ENCODE data around the gene NSMCE4A. TPM values are rescaled to one million over a fixed set of nuclear protein-coding genes. Genes with fewer than 3 reads are reported as not detected.
A peak's percentile ranks its signal among the peaks of the same experiment; 100 is the strongest.

Gene NSMCE4A
- total RNA-seq, 3 donors from 2014 or later (not counting 1 experiment from before 2014, with no cell fraction given) = 47.8 to 60.3 (median 47.9) TPM

DNA sequence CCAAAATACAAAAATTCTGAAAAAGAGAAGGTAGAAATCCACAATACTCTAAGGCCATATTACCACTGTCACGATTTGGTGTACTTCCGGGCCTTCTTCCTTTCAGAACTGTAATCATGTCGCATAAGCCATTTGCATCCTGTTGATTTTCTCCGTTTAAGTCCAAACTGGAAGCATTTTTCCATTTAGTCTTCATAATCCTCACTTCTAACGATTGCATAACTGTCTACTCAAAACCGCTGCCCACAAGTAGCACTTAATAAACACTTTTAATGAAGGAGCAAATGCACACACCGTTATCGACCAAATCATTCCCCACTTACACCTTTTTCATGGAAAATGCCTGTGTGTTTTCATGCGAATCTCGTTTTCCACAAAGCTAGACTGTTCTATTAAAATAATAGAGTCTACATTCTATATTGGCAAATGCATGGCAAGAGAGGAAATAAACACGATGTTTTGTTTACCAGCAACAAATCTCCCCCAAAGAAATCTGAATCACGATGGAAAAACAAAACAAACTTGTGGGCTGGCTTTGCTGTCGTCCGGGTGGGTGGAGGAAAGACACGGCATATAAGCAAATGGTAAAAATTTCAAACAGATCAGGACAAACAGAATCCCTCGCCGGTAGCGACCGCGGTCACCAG lies 48.2 kb downstream of the NSMCE4A start:
- peak overlapping the region; percentile 98 for H3K27ac ChIP-seq (ENCODE audit: low read length)
- 2% methylated on average over 17 of the region's 20 CpGs for WGBS (ENCODE audit: insufficient coverage)
- H3K4me1 ChIP-seq (ENCODE audit: control insufficient read depth, insufficient read depth, low read length) = peaks cover 6% of the 10 kb centered on the region
- TF ChIP-seq, protein P1, sequence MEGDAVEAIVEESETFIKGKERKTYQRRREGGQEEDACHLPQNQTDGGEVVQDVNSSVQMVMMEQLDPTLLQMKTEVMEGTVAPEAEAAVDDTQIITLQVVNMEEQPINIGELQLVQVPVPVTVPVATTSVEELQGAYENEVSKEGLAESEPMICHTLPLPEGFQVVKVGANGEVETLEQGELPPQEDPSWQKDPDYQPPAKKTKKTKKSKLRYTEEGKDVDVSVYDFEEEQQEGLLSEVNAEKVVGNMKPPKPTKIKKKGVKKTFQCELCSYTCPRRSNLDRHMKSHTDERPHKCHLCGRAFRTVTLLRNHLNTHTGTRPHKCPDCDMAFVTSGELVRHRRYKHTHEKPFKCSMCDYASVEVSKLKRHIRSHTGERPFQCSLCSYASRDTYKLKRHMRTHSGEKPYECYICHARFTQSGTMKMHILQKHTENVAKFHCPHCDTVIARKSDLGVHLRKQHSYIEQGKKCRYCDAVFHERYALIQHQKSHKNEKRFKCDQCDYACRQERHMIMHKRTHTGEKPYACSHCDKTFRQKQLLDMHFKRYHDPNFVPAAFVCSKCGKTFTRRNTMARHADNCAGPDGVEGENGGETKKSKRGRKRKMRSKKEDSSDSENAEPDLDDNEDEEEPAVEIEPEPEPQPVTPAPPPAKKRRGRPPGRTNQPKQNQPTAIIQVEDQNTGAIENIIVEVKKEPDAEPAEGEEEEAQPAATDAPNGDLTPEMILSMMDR (IDR thresholded peaks at IDR 0.05) = no peak
- H3K4me3 ChIP-seq (ENCODE audit: low read length) = peak overlapping the region; percentile 79
- Mint-ChIP-seq H3K27me3 (ENCODE audit: low read depth in 2 of 2) (no peaks in the 10 kb centered on the region), H3K9me3 (no peaks in the 10 kb centered on the region), H3K4me3 (peak overlapping the region; percentile 95), H3K36me3 (no peaks in the 10 kb centered on the region), H3K27ac (peak overlapping the region; percentile 87 to 92), H3K4me1 (peaks cover 35 to 40% of the 10 kb centered on the region in 2 donors)
- H3K36me3 ChIP-seq (ENCODE audit: control insufficient read depth, insufficient read depth, low read length) = peaks cover 3% of the 10 kb centered on the region
- intact Hi-C loops (cut with micrococcal nuclease) = loop anchor here (5.0 kb wide), 1 partner anchor 1074 kb away; the partner anchor contains the start of gene WDR11
- H3K9me3 ChIP-seq (ENCODE audit: control insufficient read depth, insufficient read depth, low read length) = no peaks in the 10 kb centered on the region
- DNase-seq = peak in 1 of 2 donors; percentile 29
- no peak for ATAC-seq
- no peaks in the 10 kb centered on the region for H3K27me3 ChIP-seq (ENCODE audit: control insufficient read depth, insufficient read depth, low read length)

DNA sequence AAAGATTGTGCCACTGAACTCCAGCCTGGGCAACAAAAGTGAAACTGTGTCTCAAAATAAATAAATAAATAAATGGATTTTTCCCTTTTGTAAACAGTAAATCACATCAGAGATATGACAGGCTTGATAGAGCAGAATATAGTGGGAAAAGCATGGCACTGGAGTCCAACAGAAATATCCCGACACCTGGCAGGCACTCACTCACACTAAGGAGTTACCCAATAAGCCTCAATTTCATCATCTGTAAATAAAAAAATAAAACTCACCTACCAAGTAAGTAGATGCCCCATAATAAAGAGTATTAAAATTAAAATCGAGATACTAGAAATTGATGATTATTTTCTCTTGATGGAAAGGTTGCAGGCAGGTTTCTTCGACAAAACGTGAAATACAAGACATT lies 48.9 kb downstream of the NSMCE4A start:
- Mint-ChIP-seq H3K27ac (peak overlapping the region in 1 of 2 donors; percentile 92), H3K36me3 (no peaks in the 10 kb centered on the region), H3K4me1 (peaks cover 35 to 40% of the 10 kb centered on the region in 2 donors), H3K9me3 (no peaks in the 10 kb centered on the region), H3K27me3 (ENCODE audit: low read depth in 2 of 2) (no peaks in the 10 kb centered on the region), H3K4me3 (peak overlapping the region; percentile 95)
- Histone ChIP-seq H3K27ac (ENCODE audit: low read length) (no peak overlapping the region), H3K4me1 (ENCODE audit: control insufficient read depth, insufficient read depth, low read length) (peaks cover 6% of the 10 kb centered on the region), H3K36me3 (ENCODE audit: control insufficient read depth, insufficient read depth, low read length) (peaks cover 5% of the 10 kb centered on the region), H3K27me3 (ENCODE audit: control insufficient read depth, insufficient read depth, low read length) (no peaks in the 10 kb centered on the region), H3K9me3 (ENCODE audit: control insufficient read depth, insufficient read depth, low read length) (no peaks in the 10 kb centered on the region), H3K4me3 (ENCODE audit: low read length) (no peak overlapping the region)
- TF ChIP-seq, protein P1 (IDR thresholded peaks at IDR 0.05) = no peak
- intact Hi-C loops (cut with micrococcal nuclease) = loop anchor here (5.0 kb wide), 1 partner anchor 1074 kb away; the partner anchor contains the start of gene WDR11
- DNase-seq (no peak), ATAC-seq (no peak)
- WGBS (ENCODE audit: insufficient coverage) = 100% methylated on average over 3 of the region's 4 CpGs

DNA sequence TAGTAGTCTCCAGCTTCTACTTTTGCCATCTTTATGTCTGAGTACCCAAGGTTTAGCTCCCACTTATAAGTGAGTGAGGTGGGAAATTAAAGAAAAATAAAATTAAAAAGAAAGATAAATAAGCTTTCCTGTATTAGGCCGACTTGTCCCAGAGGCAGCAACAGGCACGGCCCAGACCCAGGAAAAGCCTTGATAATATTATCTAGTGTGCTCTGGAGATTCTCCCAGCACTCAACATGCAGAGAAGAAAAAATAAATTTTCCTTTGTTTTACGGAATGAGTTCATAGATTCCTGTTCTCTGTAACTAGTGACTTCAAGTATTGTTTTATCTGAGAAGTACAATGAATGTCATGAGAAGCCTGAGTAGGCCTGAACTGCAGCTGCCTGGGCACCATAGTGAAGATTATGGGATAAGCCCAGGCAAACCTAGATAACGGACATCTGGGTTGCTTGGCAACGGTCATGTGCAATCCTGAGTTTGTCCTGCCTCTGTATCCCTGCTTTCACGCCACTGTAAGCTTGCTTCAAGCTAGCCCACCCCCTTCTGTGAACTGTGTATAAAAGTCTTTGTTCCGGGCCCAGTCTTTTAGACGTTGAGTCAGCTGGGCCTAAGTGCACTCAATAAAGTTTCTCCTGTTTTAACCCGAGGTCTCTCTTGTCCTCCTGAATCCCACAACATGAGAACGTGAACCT lies 53.6 kb downstream of the NSMCE4A start:
- Histone ChIP-seq H3K36me3 (ENCODE audit: control insufficient read depth, insufficient read depth, low read length) (peaks cover 12% of the 10 kb centered on the region), H3K4me1 (ENCODE audit: control insufficient read depth, insufficient read depth, low read length) (no peaks in the 10 kb centered on the region), H3K27ac (ENCODE audit: low read length) (no peak overlapping the region), H3K27me3 (ENCODE audit: control insufficient read depth, insufficient read depth, low read length) (no peaks in the 10 kb centered on the region), H3K9me3 (ENCODE audit: control insufficient read depth, insufficient read depth, low read length) (no peaks in the 10 kb centered on the region), H3K4me3 (ENCODE audit: low read length) (no peak overlapping the region)
- DNase-seq (no peak), ATAC-seq (no peak)
- TF ChIP-seq, protein P1 (IDR thresholded peaks at IDR 0.05) = no peak
- intact Hi-C loops (cut with micrococcal nuclease) = no loop called here
- Mint-ChIP-seq H3K4me1 (peaks cover 18 to 19% of the 10 kb centered on the region in 2 donors), H3K4me3 (no peak overlapping the region), H3K36me3 (no peaks in the 10 kb centered on the region), H3K27me3 (ENCODE audit: low read depth in 2 of 2) (no peaks in the 10 kb centered on the region), H3K27ac (peak overlapping the region in 1 of 2 donors; percentile 45), H3K9me3 (no peaks in the 10 kb centered on the region)
- WGBS (ENCODE audit: insufficient coverage) = 96% methylated on average over 10 of the region's 10 CpGs

Measured in natural killer cell (primary cell).